Right lobe of liver (tissue), 4 donors: Measurements from ENCODE around the gene NCAPH2.

Experiments used
- CTCF ChIP-seq, 4 donors: fragments of 200-600 bp in 3 of 4; fragments of 450-650 bp in 1 of 4; IDR thresholded peaks; one replicate each; pipeline versions ENCODE4 v1.5.1 to v1.8.0; 2016 to 2022; ENCODE audit warnings: antibody characterized with exemption in 4 of 4, mild to moderate bottlenecking in 2 of 4
- POLR2A ChIP-seq: fragments of 450-650 bp; IDR thresholded peaks from one replicate; pipeline ENCODE4 v1.6.1; 2017; ENCODE audit warnings: antibody characterized with exemption, mild to moderate bottlenecking
- donor health status: DM: no; HTN: no; CAD: no.
- donor health status: DM: no; HTN: no; CAD: no.
- donor health status: DM: no; HTN: yes; CAD: no.

GRCh38 chr22:50523806-50524675, 16.0 kb downstream of the NCAPH2 start:
- TF ChIP-seq CTCF (IDR thresholded peaks at IDR 0.05): no peak
- TF ChIP-seq POLR2A: no peak
